Measurements from ENCODE around the gene SLC66A3. TPM values are rescaled to one million over a fixed set of nuclear protein-coding genes. Genes with fewer than 3 reads are reported as not detected.

The SLC66A3 gene
- total and polyA plus RNA-seq, 2 donors (not counting 1 experiment from before 2014, with no cell fraction given), result 23.7 to 32.4 TPM

DNA sequence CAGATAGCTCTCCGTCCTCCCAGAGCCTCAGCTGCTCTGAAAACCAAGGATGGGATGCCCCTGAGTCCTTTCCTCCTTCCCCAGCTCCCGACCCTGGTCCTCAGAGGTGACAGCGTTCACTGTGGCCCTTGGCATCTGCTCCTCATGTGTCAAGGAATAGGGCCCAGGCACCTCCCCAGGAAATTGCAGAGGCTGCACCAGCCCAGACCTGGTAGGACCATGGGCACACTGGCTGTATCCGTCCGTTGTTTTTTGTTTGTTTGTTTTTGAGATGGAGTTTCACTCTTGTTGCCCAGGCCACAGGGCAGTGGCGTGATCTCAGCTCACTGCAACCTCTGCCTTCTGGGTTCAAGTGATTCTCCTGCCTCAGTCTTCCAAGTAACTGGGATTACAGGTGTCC lies 37.5 kb upstream of the SLC66A3 start:
- peaks cover 3% of the 10 kb centered on the region for H3K27me3 Mint-ChIP-seq
- no peaks in the 10 kb centered on the region for H4K20me1 ChIP-seq (ENCODE audit: control insufficient read depth, insufficient read depth, low read length, poor library complexity, severe bottlenecking)
- CTCF ChIA-PET, result no interaction called here
- no peak overlapping the region for H2AFZ ChIP-seq (ENCODE audit: insufficient read depth, low read depth, low read length, poor library complexity, severe bottlenecking)
- WGBS (ENCODE audit: insufficient coverage), result 90% methylated on average over 5 of the region's 6 CpGs
- no peak overlapping the region for H3K4me2 ChIP-seq (replicated peaks; ENCODE audit: low read depth, low read length, poor library complexity, severe bottlenecking)
- H3K9ac ChIP-seq (ENCODE audit: low read length), result no peak overlapping the region
- H3K36me3 ChIP-seq (replicated peaks in 1 of 2; ENCODE audit: control extremely low read depth in 1 of 2, control insufficient read depth in 1 of 2, extremely low read depth in 1 of 2, insufficient read depth in 2 of 2, low read length in 1 of 2), result no peaks in the 10 kb centered on the region
- peaks cover 1% of the 10 kb centered on the region for H3K9me3 Mint-ChIP-seq (ENCODE audit: insufficient read depth)
- TF ChIP-seq, protein P1, sequence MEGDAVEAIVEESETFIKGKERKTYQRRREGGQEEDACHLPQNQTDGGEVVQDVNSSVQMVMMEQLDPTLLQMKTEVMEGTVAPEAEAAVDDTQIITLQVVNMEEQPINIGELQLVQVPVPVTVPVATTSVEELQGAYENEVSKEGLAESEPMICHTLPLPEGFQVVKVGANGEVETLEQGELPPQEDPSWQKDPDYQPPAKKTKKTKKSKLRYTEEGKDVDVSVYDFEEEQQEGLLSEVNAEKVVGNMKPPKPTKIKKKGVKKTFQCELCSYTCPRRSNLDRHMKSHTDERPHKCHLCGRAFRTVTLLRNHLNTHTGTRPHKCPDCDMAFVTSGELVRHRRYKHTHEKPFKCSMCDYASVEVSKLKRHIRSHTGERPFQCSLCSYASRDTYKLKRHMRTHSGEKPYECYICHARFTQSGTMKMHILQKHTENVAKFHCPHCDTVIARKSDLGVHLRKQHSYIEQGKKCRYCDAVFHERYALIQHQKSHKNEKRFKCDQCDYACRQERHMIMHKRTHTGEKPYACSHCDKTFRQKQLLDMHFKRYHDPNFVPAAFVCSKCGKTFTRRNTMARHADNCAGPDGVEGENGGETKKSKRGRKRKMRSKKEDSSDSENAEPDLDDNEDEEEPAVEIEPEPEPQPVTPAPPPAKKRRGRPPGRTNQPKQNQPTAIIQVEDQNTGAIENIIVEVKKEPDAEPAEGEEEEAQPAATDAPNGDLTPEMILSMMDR (IDR thresholded peaks at IDR 0.05), result no peak
- TF ChIP-seq EZH2 (IDR thresholded peaks at IDR 0.05; ENCODE audit: borderline replicate concordance, insufficient read depth, low read depth, low read length, poor library complexity, severe bottlenecking), result no peak
- POLR2A ChIA-PET, result no interaction called here
- no peaks in the 10 kb centered on the region for H3K4me1 ChIP-seq (ENCODE audit: control insufficient read depth in 2 of 2, insufficient read depth in 2 of 2, low read length in 2 of 2)
- no peak overlapping the region for H3K4me3 ChIP-seq (ENCODE audit: control extremely low read depth in 1 of 5, extremely low read depth in 1 of 5, insufficient read depth in 1 of 5, low read depth in 2 of 5, low read length in 4 of 5)
- intact Hi-C loops (cut with micrococcal nuclease), result no loop called here
- no peaks in the 10 kb centered on the region for H3K79me2 ChIP-seq (ENCODE audit: control insufficient read depth, insufficient read depth, low read length)
- no peak overlapping the region for H3K4me3 Mint-ChIP-seq
- DNase-seq (no peak), ATAC-seq (ENCODE audit: low read depth) (no peak)
- H3K27ac Mint-ChIP-seq, result no peak overlapping the region
- peaks cover 0 to 3% (median 0%) of the 10 kb centered on the region in 4 experiments for H3K27me3 ChIP-seq (replicated peaks in 1 of 4; ENCODE audit: control extremely low read depth in 1 of 4, control insufficient read depth in 3 of 4, insufficient read depth in 4 of 4, low read length in 3 of 4)
- no peak overlapping the region for H3K27ac ChIP-seq (ENCODE audit: low read length in 2 of 2)
- H3K4me1 Mint-ChIP-seq, result peaks cover 5% of the 10 kb centered on the region
- H3K9me3 ChIP-seq (ENCODE audit: control extremely low read depth in 1 of 3, control insufficient read depth in 2 of 3, insufficient read depth in 1 of 3, low read length in 2 of 3), result peaks cover 0 to 6% (median 1%) of the 10 kb centered on the region in 3 donors

DNA sequence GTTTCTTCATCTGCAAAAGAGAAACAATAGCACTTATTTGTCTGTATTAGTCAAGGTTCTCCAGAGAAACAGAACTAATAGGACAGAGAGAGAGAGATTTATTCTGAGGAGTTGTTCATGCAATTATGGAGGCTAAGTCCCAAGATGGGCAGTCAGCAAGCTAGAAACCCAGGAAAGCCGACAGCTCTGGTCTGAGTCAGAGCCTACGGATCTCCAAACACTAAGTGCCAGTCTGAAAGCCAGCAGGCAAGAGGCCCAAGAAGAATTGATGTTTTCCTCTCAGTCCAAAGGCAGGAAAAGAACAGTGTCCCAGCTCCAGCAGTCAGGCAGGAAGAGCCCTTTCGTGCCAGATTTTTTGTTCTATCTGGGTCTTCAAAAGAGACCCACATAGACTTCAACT lies 36.5 kb upstream of the SLC66A3 start:
- CTCF ChIA-PET, result interaction anchor here (3.4 kb wide), 1 partner anchor 14 kb away, joined by 12 read pairs; a partner anchor contains a TSS

More for the DNA sequence above, 36.5 kb upstream of the SLC66A3 start:
- Histone ChIP-seq H3K4me1 (ENCODE audit: control insufficient read depth in 2 of 2, insufficient read depth in 2 of 2, low read length in 2 of 2) (no peaks in the 10 kb centered on the region), H3K9ac (ENCODE audit: low read length) (no peak overlapping the region), H3K27ac (ENCODE audit: low read length in 2 of 2) (no peak overlapping the region), H2AFZ (ENCODE audit: insufficient read depth, low read depth, low read length, poor library complexity, severe bottlenecking) (no peak overlapping the region), H3K36me3 (replicated peaks in 1 of 2; ENCODE audit: control extremely low read depth in 1 of 2, control insufficient read depth in 1 of 2, extremely low read depth in 1 of 2, insufficient read depth in 2 of 2, low read length in 1 of 2) (no peaks in the 10 kb centered on the region), H4K20me1 (ENCODE audit: control insufficient read depth, insufficient read depth, low read length, poor library complexity, severe bottlenecking) (no peaks in the 10 kb centered on the region), H3K27me3 (replicated peaks in 1 of 4; ENCODE audit: control extremely low read depth in 1 of 4, control insufficient read depth in 3 of 4, insufficient read depth in 4 of 4, low read length in 3 of 4) (peaks cover 0 to 3% (median 0%) of the 10 kb centered on the region in 4 experiments), H3K79me2 (ENCODE audit: control insufficient read depth, insufficient read depth, low read length) (no peaks in the 10 kb centered on the region), H3K4me2 (replicated peaks; ENCODE audit: low read depth, low read length, poor library complexity, severe bottlenecking) (no peak overlapping the region), H3K9me3 (ENCODE audit: control extremely low read depth in 1 of 3, control insufficient read depth in 2 of 3, insufficient read depth in 1 of 3, low read length in 2 of 3) (no peaks in the 10 kb centered on the region), H3K4me3 (ENCODE audit: control extremely low read depth in 1 of 5, extremely low read depth in 1 of 5, insufficient read depth in 1 of 5, low read depth in 2 of 5, low read length in 4 of 5) (no peak overlapping the region)
- no peak overlapping the region for H3K4me3 Mint-ChIP-seq
- H3K27ac Mint-ChIP-seq, result no peak overlapping the region
- DNase-seq (no peak), ATAC-seq (ENCODE audit: low read depth) (no peak)
- no peak for TF ChIP-seq EZH2 (IDR thresholded peaks at IDR 0.05; ENCODE audit: borderline replicate concordance, insufficient read depth, low read depth, low read length, poor library complexity, severe bottlenecking)
- TF ChIP-seq, protein P1 (IDR thresholded peaks at IDR 0.05), result no peak
- WGBS (ENCODE audit: insufficient coverage), result 97% methylated on average over 3 of the region's 3 CpGs
- intact Hi-C loops (cut with micrococcal nuclease), result no loop called here
- no peaks in the 10 kb centered on the region for H3K9me3 Mint-ChIP-seq (ENCODE audit: insufficient read depth)
- POLR2A ChIA-PET, result no interaction called here
- H3K27me3 Mint-ChIP-seq, result peaks cover 3% of the 10 kb centered on the region
- peaks cover 5% of the 10 kb centered on the region for H3K4me1 Mint-ChIP-seq

All from B cell (primary cell).